ENCODE data around the gene BCLAF1. TPM values are rescaled to one million over a fixed set of nuclear protein-coding genes. Genes with fewer than 3 reads are reported as not detected.

Gene BCLAF1
- total RNA-seq, 1 experiment from 2014 or later, result 159 TPM

DNA sequence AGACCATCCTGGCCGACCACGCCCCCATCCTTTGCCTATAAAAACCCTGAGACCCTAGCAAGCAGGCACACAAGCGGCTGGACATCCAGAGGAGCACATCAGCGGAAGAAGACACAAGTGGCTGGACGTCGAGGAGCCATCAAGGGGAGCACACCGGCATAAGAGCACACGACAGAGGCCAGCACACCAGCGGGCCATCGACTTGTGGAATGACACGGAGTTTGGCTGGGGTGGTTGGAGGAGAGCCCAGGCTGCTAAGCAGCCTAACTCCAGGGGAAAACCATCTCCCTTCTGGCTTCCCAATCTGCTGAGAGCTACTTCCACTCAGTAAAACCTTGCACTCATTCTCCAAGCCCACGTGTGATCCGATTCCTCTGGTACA lies 44.8 kb upstream of the BCLAF1 start (continued):
- TF ChIP-seq ZBTB33 (IDR thresholded peaks at IDR 0.05; ENCODE audit: extremely low read depth, insufficient replicate concordance, low read length) (no peak), EZH2phosphoT487 (IDR thresholded peaks at IDR 0.05; ENCODE audit: borderline replicate concordance) (no peak), POLR2A (IDR thresholded peaks at IDR 0.05; ENCODE audit: borderline replicate concordance, extremely low read depth, insufficient read depth, insufficient read length) (no peak), ZNF274 (IDR thresholded peaks at IDR 0.05; ENCODE audit: low read depth, low read length) (no peak), CTCF (IDR thresholded peaks at IDR 0.05 in 2 of 3, conservative IDR thresholded peaks at IDR 0.05 in 1 of 3; ENCODE audit: borderline replicate concordance in 1 of 3, insufficient read depth in 1 of 3, low read depth in 2 of 3, low read length in 2 of 3) (no peak), EZH2 (IDR thresholded peaks at IDR 0.05) (no peak)
- TF ChIP-seq, protein P1, sequence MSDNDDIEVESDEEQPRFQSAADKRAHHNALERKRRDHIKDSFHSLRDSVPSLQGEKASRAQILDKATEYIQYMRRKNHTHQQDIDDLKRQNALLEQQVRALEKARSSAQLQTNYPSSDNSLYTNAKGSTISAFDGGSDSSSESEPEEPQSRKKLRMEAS (IDR thresholded peaks at IDR 0.05), result no peak

DNA sequence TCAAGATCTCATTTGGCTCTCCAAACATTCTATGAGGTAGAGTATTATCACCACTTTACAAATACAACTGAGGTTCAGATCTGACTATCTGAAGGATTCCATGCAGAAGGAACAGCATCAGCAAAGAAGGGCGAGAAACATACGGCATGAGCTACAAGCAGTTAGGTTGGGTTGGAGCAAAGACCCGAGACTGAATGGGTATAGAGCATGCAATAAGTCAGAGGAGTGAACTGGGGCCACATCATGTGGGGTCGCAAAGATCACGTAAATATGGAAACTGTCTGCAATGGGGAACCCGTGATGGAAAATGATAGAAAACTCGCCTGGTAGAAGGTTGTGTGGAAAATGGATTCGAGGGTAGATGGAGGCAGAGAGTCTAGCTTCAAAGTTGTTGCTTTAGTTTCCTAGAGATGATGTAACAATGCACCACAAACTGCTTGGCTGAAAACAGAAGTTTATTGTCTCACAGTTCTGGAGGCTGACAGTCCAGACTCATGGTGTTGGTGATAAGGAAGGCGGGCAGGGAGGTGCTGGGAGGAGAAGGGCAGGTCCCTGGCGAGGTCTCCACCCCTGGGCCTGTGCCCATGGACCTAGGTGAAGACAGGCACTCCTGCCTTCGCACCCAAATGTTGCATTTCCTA lies 44.3 kb upstream of the BCLAF1 start:
- Histone ChIP-seq H3K9me2 (ENCODE audit: insufficient read depth) (no peaks in the 10 kb centered on the region), H3K27me3 (ENCODE audit: insufficient read depth, low read length) (no peaks in the 10 kb centered on the region), H3K4me2 (ENCODE audit: low read length) (no peak overlapping the region), H3K79me2 (ENCODE audit: insufficient read depth, low read length) (no peaks in the 10 kb centered on the region), H3K4me3 (replicated peaks in 1 of 2; ENCODE audit: low read depth in 1 of 2, low read length in 2 of 2) (no peak overlapping the region), H3K36me3 (ENCODE audit: control insufficient read depth in 1 of 2, insufficient read depth in 2 of 2, low read length in 2 of 2) (no peaks in the 10 kb centered on the region), H4K20me1 (ENCODE audit: insufficient read depth) (no peaks in the 10 kb centered on the region), H3K4me1 (ENCODE audit: control insufficient read depth in 1 of 2, insufficient read depth in 2 of 2, low read length in 2 of 2) (no peaks in the 10 kb centered on the region), H3K9ac (ENCODE audit: low read length) (no peak overlapping the region), H3K27ac (ENCODE audit: low read depth, low read length) (no peak overlapping the region), H3K9me3 (ENCODE audit: control insufficient read depth in 1 of 2, insufficient read depth in 1 of 2, low read depth in 1 of 2, low read length in 2 of 2) (no peaks in the 10 kb centered on the region), H2AFZ (ENCODE audit: low read depth, low read length, poor library complexity, severe bottlenecking) (no peak overlapping the region)
- DNase-seq (ENCODE audit: low read depth, low spot score) (no peak), ATAC-seq (no peak)
- no TSS peak for BruUV-seq (replicated peaks)
- POLR2A ChIA-PET, result no interaction called here
- RAD21 ChIA-PET (ENCODE audit: low non-redundant PET in 1 of 2, low total read pairs in 2 of 2, uncharacterized antibody in 2 of 2, unreplicated experiment in 2 of 2), result no interaction called here
- no peak for TF ChIP-seq CEBPB (IDR thresholded peaks at IDR 0.05; ENCODE audit: low read depth)
- TF ChIP-seq EGR1 (IDR thresholded peaks at IDR 0.05; ENCODE audit: low read depth), result no peak
- no peak for TF ChIP-seq SIN3A (IDR thresholded peaks at IDR 0.05; ENCODE audit: low read depth)
- TF ChIP-seq ZFX (IDR thresholded peaks at IDR 0.05), result no peak
- no peak for TF ChIP-seq RAD21 (IDR thresholded peaks at IDR 0.05; ENCODE audit: low read depth)
- no peak for TF ChIP-seq FOSL1 (IDR thresholded peaks at IDR 0.05; ENCODE audit: low read depth)
- TF ChIP-seq SRF (IDR thresholded peaks at IDR 0.05; ENCODE audit: low read depth), result no peak
- TF ChIP-seq EZH2phosphoT487 (IDR thresholded peaks at IDR 0.05; ENCODE audit: borderline replicate concordance), result no peak
- TF ChIP-seq ZBTB33 (IDR thresholded peaks at IDR 0.05; ENCODE audit: extremely low read depth, insufficient replicate concordance, low read length), result no peak
- no peak for TF ChIP-seq ELF1 (IDR thresholded peaks at IDR 0.05; ENCODE audit: borderline replicate concordance, low read depth)
- TF ChIP-seq SP1 (IDR thresholded peaks at IDR 0.05; ENCODE audit: low read depth), result no peak
- TF ChIP-seq ZNF274 (IDR thresholded peaks at IDR 0.05; ENCODE audit: low read depth, low read length), result no peak
- no peak for TF ChIP-seq YY1 (IDR thresholded peaks at IDR 0.05; ENCODE audit: extremely low read depth, insufficient replicate concordance, low read depth, low read length)
- no peak for TF ChIP-seq TCF7L2 (IDR thresholded peaks at IDR 0.05; ENCODE audit: borderline replicate concordance, extremely low read depth, insufficient read depth, insufficient read length)
- intact Hi-C loops (cut with micrococcal nuclease), result no loop called here
- CTCF ChIA-PET, result interaction anchor here (1.1 kb wide), 1 partner anchor 9 kb away, joined by 3 read pairs; no protein-coding TSS in a partner anchor

All from HCT116 (cell line).